Measurements from ENCODE around the gene SH2D3C. TPM values are rescaled to one million over a fixed set of nuclear protein-coding genes. Genes with fewer than 3 reads are reported as not detected.
"Not testable (repeated sequence)": the region's sequence is repeated elsewhere in the genome, so short reads cannot be mapped to it uniquely, and the experiment has no call there.

Gene SH2D3C
- total RNA-seq, 2 experiments from 2014 or later = 80.8 to 81.9 TPM

DNA sequence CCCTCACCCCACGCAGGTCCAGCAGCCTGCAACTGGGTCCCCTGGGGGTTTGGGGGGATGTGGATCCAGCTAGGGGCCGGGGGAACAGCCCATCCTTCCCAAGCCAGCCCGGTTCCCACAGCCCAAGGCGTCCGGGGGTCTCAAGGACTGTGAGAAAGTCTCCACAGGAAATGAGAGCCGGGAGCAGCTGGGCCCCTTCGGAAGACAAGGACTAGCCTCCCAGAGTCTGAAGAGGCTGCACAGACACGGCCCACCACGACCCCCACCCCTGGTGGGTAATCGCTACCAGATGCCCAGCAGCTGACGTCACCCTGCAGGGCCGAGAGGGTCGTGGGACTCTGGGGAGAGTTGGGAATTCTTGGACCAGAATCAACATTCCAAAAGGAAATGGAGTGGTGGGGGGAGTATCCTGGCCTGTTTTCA, 10.5 kb downstream of the SH2D3C start:
- Mint-ChIP-seq H3K9me3 (no peaks in the 10 kb centered on the region), H3K27ac (peak overlapping the region; percentile 84), H3K27me3 (no peaks in the 10 kb centered on the region), H3K4me1 (peaks cover 86% of the 10 kb centered on the region), H3K4me3 (peak overlapping the region; percentile 64), H3K36me3 (ENCODE audit: low read depth) (peaks cover 93% of the 10 kb centered on the region)
- no peak for DNase-seq
- CTCF ChIA-PET = interaction anchor here (1.0 to 7.8 kb wide), 6 partner anchors 8 to 103 kb away, joined by 3 to 90 read pairs (median 4); partner anchors contain the start of genes CDK9, SH2D3C and TOR2A
- POLR2A ChIA-PET = interaction anchor here (0.8 to 3.6 kb wide), 6 partner anchors 8 to 136 kb away, joined by 3 to 38 read pairs (median 6); partner anchors contain the start of genes CDK9, SH2D3C and TOR2A

GRCh38 chr9:127767410-127767809, 11.1 kb downstream of the SH2D3C start:
- peak; percentile 33 for DNase-seq
- Mint-ChIP-seq H3K4me1 (peaks cover 86% of the 10 kb centered on the region), H3K36me3 (ENCODE audit: low read depth) (peaks cover 95% of the 10 kb centered on the region), H3K4me3 (peak overlapping the region; percentile 64), H3K27me3 (no peaks in the 10 kb centered on the region), H3K27ac (peak overlapping the region; percentile 84), H3K9me3 (no peaks in the 10 kb centered on the region)
- CTCF ChIA-PET = interaction anchor here (1.0 to 7.8 kb wide), 6 partner anchors 9 to 103 kb away, joined by 3 to 90 read pairs (median 4); partner anchors contain the start of genes CDK9, SH2D3C and TOR2A
- POLR2A ChIA-PET = interaction anchor here (0.8 to 3.6 kb wide), 7 partner anchors 9 to 136 kb away, joined by 3 to 38 read pairs (median 6); partner anchors contain the start of genes CDK9, SH2D3C and TOR2A

GRCh38 chr9:127765418-127765817, 13.0 kb downstream of the SH2D3C start:
- H3K9me3 Mint-ChIP-seq = no peaks in the 10 kb centered on the region
- no peak for DNase-seq
- H3K27me3 Mint-ChIP-seq = no peaks in the 10 kb centered on the region
- no peak overlapping the region for H3K27ac Mint-ChIP-seq
- no peak overlapping the region for H3K4me3 Mint-ChIP-seq
- ChIA-PET CTCF (interaction anchor here (0.8 to 7.8 kb wide), 6 partner anchors 9 to 155 kb away, joined by 3 to 90 read pairs (median 3); partner anchors contain the start of genes CDK9 and TOR2A), POLR2A (interaction anchor here (1.1 to 3.6 kb wide), 4 partner anchors 9 to 22 kb away, joined by 3 to 38 read pairs (median 6); partner anchors contain the start of gene CDK9)
- H3K36me3 Mint-ChIP-seq (ENCODE audit: low read depth) = peaks cover 89% of the 10 kb centered on the region
- peaks cover 71% of the 10 kb centered on the region for H3K4me1 Mint-ChIP-seq

DNA sequence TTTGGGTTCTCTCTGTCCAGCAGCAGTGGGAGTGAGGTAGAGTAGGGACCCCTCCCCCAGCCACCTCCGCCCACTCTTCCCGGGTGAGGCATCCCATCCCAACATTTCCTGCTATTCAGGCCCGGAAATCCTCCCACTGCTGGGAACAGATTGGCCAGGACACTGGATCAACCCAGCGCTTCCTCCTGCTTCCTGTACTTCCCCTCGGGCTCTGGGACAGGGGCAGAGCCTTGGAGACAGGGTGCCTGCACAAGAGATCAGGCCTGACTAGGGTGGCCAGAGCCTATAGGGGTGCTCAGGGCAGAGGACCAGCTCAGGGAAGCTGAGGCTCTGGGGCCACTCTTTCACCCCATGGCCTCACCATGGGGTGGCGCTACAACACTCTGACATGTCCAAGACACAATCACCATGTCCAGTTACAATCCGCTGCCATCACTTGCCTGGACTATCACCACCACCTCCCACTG, 14.5 kb downstream of the SH2D3C start:
- peak overlapping the region; percentile 28 for H3K27ac Mint-ChIP-seq
- ChIA-PET CTCF (interaction anchor here (0.6 to 2.3 kb wide), 7 partner anchors 12 to 146 kb away, joined by 3 to 11 read pairs (median 4); partner anchors contain the start of genes CDK9 and SH2D3C), POLR2A (interaction anchor here (0.9 to 1.7 kb wide), 3 partner anchors 12 to 21 kb away, joined by 3 to 6 read pairs (median 4); no protein-coding TSS in a partner anchor)
- no peaks in the 10 kb centered on the region for H3K27me3 Mint-ChIP-seq
- no peak for DNase-seq
- H3K36me3 Mint-ChIP-seq (ENCODE audit: low read depth) = peaks cover 84% of the 10 kb centered on the region
- no peak overlapping the region for H3K4me3 Mint-ChIP-seq
- peaks cover 58% of the 10 kb centered on the region for H3K4me1 Mint-ChIP-seq
- no peaks in the 10 kb centered on the region for H3K9me3 Mint-ChIP-seq

DNA sequence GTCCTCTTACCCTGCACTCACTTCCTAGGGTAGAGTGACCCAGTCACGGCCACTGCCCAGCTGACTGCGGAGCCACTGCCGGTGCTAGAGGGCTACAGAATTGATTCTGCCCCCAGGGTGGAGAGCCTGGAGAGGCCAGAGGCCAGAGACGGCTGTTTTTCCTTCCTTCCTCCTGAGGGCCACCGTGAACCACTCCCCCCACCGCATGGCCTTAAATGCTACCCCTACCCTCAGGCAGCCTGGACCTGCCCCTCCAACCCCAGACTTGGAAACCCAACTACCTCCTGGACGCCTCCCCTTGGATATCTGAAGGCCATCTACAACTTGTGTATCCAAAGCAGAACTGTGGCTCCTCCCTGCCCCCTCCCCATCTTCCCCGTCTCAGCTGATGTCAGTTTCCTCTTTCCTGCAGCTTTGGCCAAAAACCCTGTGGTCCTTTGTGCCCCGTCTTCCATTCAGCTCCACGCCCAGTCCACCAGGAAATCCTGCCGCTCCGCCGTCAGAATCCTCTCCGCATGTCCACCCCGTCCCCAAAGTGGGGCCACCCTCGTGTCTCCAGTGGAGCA, 16.3 kb downstream of the SH2D3C start:
- H3K27ac Mint-ChIP-seq = no peak overlapping the region
- POLR2A ChIA-PET = interaction anchor here (2.0 kb wide), 1 partner anchor 9 kb away, joined by 7 read pairs; no protein-coding TSS in a partner anchor
- H3K27me3 Mint-ChIP-seq = no peaks in the 10 kb centered on the region
- CTCF ChIA-PET = interaction anchor here (1.1 to 1.5 kb wide), 2 partner anchors 27 to 28 kb away, joined by 3 to 5 read pairs; partner anchors contain the start of gene TOR2A
- no peak overlapping the region for H3K4me3 Mint-ChIP-seq
- DNase-seq = no peak
- peaks cover 40% of the 10 kb centered on the region for H3K4me1 Mint-ChIP-seq
- H3K36me3 Mint-ChIP-seq (ENCODE audit: low read depth) = peaks cover 76% of the 10 kb centered on the region
- no peaks in the 10 kb centered on the region for H3K9me3 Mint-ChIP-seq

- Mint-ChIP-seq H3K36me3 (ENCODE audit: low read depth) (peaks cover 72% of the 10 kb centered on the region), H3K27me3 (no peaks in the 10 kb centered on the region), H3K4me1 (peaks cover 35% of the 10 kb centered on the region), H3K9me3 (no peaks in the 10 kb centered on the region), H3K4me3 (no peak overlapping the region), H3K27ac (no peak overlapping the region)
- DNase-seq = no peak
- ChIA-PET POLR2A (interaction anchor here (2.0 kb wide), 1 partner anchor 9 kb away, joined by 7 read pairs; no protein-coding TSS in a partner anchor), CTCF (interaction anchor here (0.9 to 1.5 kb wide), 3 partner anchors 10 to 160 kb away, joined by 3 to 5 read pairs (median 3); partner anchors contain the start of gene TOR2A)
Observed at GRCh38 chr9:127761491-127761956, 16.9 kb downstream of the SH2D3C start.

GRCh38 chr9:127761061-127761460, 17.4 kb downstream of the SH2D3C start:
- Mint-ChIP-seq H3K27ac (no peak overlapping the region), H3K27me3 (no peaks in the 10 kb centered on the region), H3K36me3 (ENCODE audit: low read depth) (peaks cover 68% of the 10 kb centered on the region), H3K4me1 (peaks cover 30% of the 10 kb centered on the region), H3K4me3 (no peak overlapping the region), H3K9me3 (no peaks in the 10 kb centered on the region)
- ChIA-PET POLR2A (interaction anchor here (2.0 kb wide), 1 partner anchor 10 kb away, joined by 7 read pairs; no protein-coding TSS in a partner anchor), CTCF (interaction anchor here (0.9 to 1.5 kb wide), 3 partner anchors 10 to 160 kb away, joined by 3 to 5 read pairs (median 3); partner anchors contain the start of gene TOR2A)
- DNase-seq = no peak

DNA sequence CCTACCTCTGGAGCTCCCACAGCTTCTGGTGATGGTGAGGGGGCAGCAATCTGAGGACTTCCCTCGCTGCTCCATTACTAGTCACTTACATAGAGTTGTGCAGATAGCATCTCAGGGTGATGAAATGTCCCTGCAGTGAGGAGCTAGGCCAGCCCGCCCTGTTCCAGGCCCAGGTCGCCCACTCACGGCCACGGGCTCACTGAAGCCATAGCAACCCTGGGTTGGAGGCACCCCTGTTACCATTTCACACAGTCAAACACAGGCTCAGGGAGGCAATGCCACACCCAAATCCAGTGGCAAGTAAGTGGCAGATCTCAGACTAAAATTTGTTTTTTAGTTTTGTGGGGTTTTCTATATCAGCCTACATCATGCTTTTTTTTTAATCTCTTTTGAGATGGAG, 19.6 kb downstream of the SH2D3C start:
- DNase-seq = no peak
- ChIA-PET POLR2A (no interaction called here), CTCF (no interaction called here)
- Mint-ChIP-seq H3K4me1 (peaks cover 15% of the 10 kb centered on the region), H3K36me3 (ENCODE audit: low read depth) (peaks cover 45% of the 10 kb centered on the region), H3K27ac (no peak overlapping the region), H3K27me3 (no peaks in the 10 kb centered on the region), H3K4me3 (no peak overlapping the region), H3K9me3 (no peaks in the 10 kb centered on the region)

- H3K4me3 Mint-ChIP-seq, H3K9me3 Mint-ChIP-seq, DNase-seq, H3K27ac Mint-ChIP-seq, H3K4me1 Mint-ChIP-seq, H3K27me3 Mint-ChIP-seq: not testable (repeated sequence)
- H3K36me3 Mint-ChIP-seq (ENCODE audit: low read depth) = peaks cover 34% of the 10 kb centered on the region
- ChIA-PET CTCF (interaction anchor here (1.0 to 2.1 kb wide), 4 partner anchors 9 to 28 kb away, joined by 3 to 7 read pairs (median 4); partner anchors contain the start of gene TOR2A), POLR2A (interaction anchor here (0.6 to 2.4 kb wide), 3 partner anchors 9 to 336 kb away, joined by 4 to 6 read pairs (median 5); no protein-coding TSS in a partner anchor)
Observed at GRCh38 chr9:127756776-127757175, 21.7 kb downstream of the SH2D3C start.

DNA sequence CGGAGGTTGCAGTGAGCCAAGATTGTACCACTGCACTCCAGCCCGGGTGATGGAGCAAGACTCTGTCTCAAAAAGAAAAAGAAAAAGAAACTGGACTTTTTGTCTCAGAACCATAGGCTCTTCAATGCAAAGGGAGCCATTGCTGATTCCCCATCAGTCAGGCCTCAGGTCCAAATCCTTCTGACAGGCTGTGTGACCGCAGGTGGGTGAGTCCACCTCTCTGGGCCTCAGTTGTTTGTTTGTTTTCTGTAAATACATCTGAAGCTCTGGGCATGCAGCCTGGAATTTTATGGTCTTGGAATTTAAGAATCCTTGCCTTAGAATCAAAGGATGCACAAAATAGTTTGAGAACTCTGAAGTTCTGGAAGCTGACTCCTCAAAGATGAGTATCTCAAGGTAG, 22.2 kb downstream of the SH2D3C start:
- Mint-ChIP-seq H3K36me3 (ENCODE audit: low read depth) (peaks cover 34% of the 10 kb centered on the region), H3K4me3 (no peak overlapping the region)

GRCh38 chr9:127755061-127756060, 23.1 kb downstream of the SH2D3C start:
- H3K4me1 Mint-ChIP-seq = no peaks in the 10 kb centered on the region
- POLR2A ChIA-PET = interaction anchor here (0.9 to 2.4 kb wide), 2 partner anchors 11 to 15 kb away, joined by 5 to 6 read pairs; no protein-coding TSS in a partner anchor
- no peaks in the 10 kb centered on the region for H3K27me3 Mint-ChIP-seq
- H3K36me3 Mint-ChIP-seq (ENCODE audit: low read depth) = peaks cover 40% of the 10 kb centered on the region
- no peak overlapping the region for H3K27ac Mint-ChIP-seq
- DNase-seq = no peak
- H3K9me3 Mint-ChIP-seq = no peaks in the 10 kb centered on the region
- CTCF ChIA-PET = interaction anchor here (1.2 to 2.1 kb wide), 2 partner anchors 11 to 20 kb away, joined by 3 to 7 read pairs; partner anchors contain the start of gene TOR2A
- no peak overlapping the region for H3K4me3 Mint-ChIP-seq

More for the DNA sequence above, 22.2 kb downstream of the SH2D3C start:
- no peaks in the 10 kb centered on the region for H3K9me3 Mint-ChIP-seq
- POLR2A ChIA-PET = interaction anchor here (0.6 to 2.4 kb wide), 3 partner anchors 10 to 337 kb away, joined by 5 to 6 read pairs (median 5); no protein-coding TSS in a partner anchor
- H3K4me1 Mint-ChIP-seq = no peaks in the 10 kb centered on the region
- no peak overlapping the region for H3K27ac Mint-ChIP-seq
- H3K27me3 Mint-ChIP-seq = no peaks in the 10 kb centered on the region
- CTCF ChIA-PET = interaction anchor here (1.0 to 2.1 kb wide), 4 partner anchors 10 to 28 kb away, joined by 3 to 7 read pairs (median 4); partner anchors contain the start of gene TOR2A
- no peak for DNase-seq

All from activated CD4-positive, alpha-beta memory T cell treated with anti-CD3 and anti-CD28 coated beads, Interleukin-2, amount 10 ng/mL, durations not matched to agents 7 days and 5 days (primary cell).